Stimulated activated CD8-positive, alpha-beta memory T cell treated with anti-CD3 and anti-CD28 coated beads, Interleukin-12 subunit alpha, Interleukin-12 subunit beta, amount 100 ng/mL, for 24 hours (primary cell): ENCODE data around the gene ZBTB20.

Source experiments
- DNase-seq: peaks from one replicate; pipeline ENCODE4 v3.0.0-alpha.2; 2020; ENCODE audit errors: extremely low read depth

ZBTB20 gene

GRCh38 chr3:114481113-114481512 is 666.0 kb downstream of the ZBTB20 start:
- no peak for DNase-seq

- no peak for DNase-seq
These were observed 666.6 kb downstream of the ZBTB20 start for GRCh38 chr3:114480442-114480841.

- no peak for DNase-seq
These were observed 668.3 kb downstream of the ZBTB20 start for GRCh38 chr3:114478801-114479200.

- no peak for DNase-seq
These were observed 670.6 kb downstream of the ZBTB20 start for GRCh38 chr3:114476511-114476910.

GRCh38 chr3:114471478-114471877 is 675.6 kb downstream of the ZBTB20 start:
- DNase-seq = no peak

- no peak for DNase-seq
These were observed 678.0 kb downstream of the ZBTB20 start for GRCh38 chr3:114469070-114469469.

- no peak for DNase-seq
These were observed 680.3 kb downstream of the ZBTB20 start for GRCh38 chr3:114466816-114467215.

GRCh38 chr3:114466251-114466650 is 680.8 kb downstream of the ZBTB20 start:
- DNase-seq = no peak

GRCh38 chr3:114464548-114464947 is 682.5 kb downstream of the ZBTB20 start:
- no peak for DNase-seq

- no peak for DNase-seq
These were observed 684.3 kb downstream of the ZBTB20 start for GRCh38 chr3:114462750-114463149.

GRCh38 chr3:114460459-114460858 is 686.6 kb downstream of the ZBTB20 start:
- DNase-seq = no peak

GRCh38 chr3:114456742-114457141 is 690.3 kb downstream of the ZBTB20 start:
- DNase-seq = no peak

GRCh38 chr3:114455432-114455831 is 691.7 kb downstream of the ZBTB20 start:
- no peak for DNase-seq

- no peak for DNase-seq
These were observed 692.4 kb downstream of the ZBTB20 start for GRCh38 chr3:114454551-114455251.

- DNase-seq = no peak
These were observed 693.7 kb downstream of the ZBTB20 start for GRCh38 chr3:114453361-114453780.

- no peak for DNase-seq
These were observed 694.2 kb downstream of the ZBTB20 start for GRCh38 chr3:114452937-114453336.

GRCh38 chr3:114452256-114452655 is 694.8 kb downstream of the ZBTB20 start:
- no peak for DNase-seq

GRCh38 chr3:114451561-114452018 is 695.5 kb downstream of the ZBTB20 start:
- no peak for DNase-seq

GRCh38 chr3:114451051-114451451 is 696.0 kb downstream of the ZBTB20 start:
- no peak for DNase-seq

GRCh38 chr3:114450008-114450596 is 697.0 kb downstream of the ZBTB20 start:
- DNase-seq = no peak

- DNase-seq = no peak
These were observed 697.6 kb downstream of the ZBTB20 start for GRCh38 chr3:114449271-114450007.

- no peak for DNase-seq
These were observed 699.1 kb downstream of the ZBTB20 start for GRCh38 chr3:114447950-114448479.

- no peak for DNase-seq
These were observed 699.5 kb downstream of the ZBTB20 start for GRCh38 chr3:114447545-114447944.
